HFF-Myc (cell line): ENCODE measurements around the gene RFLNA.
"Not testable (repeated sequence)": the region's sequence is repeated elsewhere in the genome, so short reads cannot be mapped to it uniquely, and the experiment has no call there.

Source experiments
- DNase-seq: peaks from one replicate; pipeline ENCODE4 v3.0.0-alpha.2; 2011; ENCODE audit warnings: low read depth; ENCODE audit errors: extremely low read depth
- H3K4me3 ChIP-seq: replicated peaks from 2 replicates; pipeline ENCODE4 v1.5.1; 2011; ENCODE audit warnings: low read depth, mild to moderate bottlenecking, control low read depth, low read length
- CTCF ChIP-seq: IDR thresholded peaks from 2 replicates; pipeline ENCODE4 v1.5.1; 2012; ENCODE audit warnings: mild to moderate bottlenecking, low read depth, low read length, control low read depth; ENCODE audit errors: missing control alignments

The RFLNA gene

GRCh38 chr12:124297856-124298255, 3.0 kb downstream of the RFLNA start:
- no peak for DNase-seq
- TF ChIP-seq CTCF, result no peak
- H3K4me3 ChIP-seq, result no peak overlapping the region

- no peak for DNase-seq
- TF ChIP-seq CTCF, result no peak
- H3K4me3 ChIP-seq, result no peak overlapping the region
Observed at GRCh38 chr12:124298685-124299410, 4.0 kb downstream of the RFLNA start.

GRCh38 chr12:124299628-124300388, 4.9 kb downstream of the RFLNA start:
- DNase-seq, result no peak
- no peak for TF ChIP-seq CTCF
- H3K4me3 ChIP-seq, result no peak overlapping the region

- H3K4me3 ChIP-seq, DNase-seq: not testable (repeated sequence)
Observed at GRCh38 chr12:124300657-124301056, 5.8 kb downstream of the RFLNA start.

GRCh38 chr12:124301084-124301654, 6.3 kb downstream of the RFLNA start:
- no peak for TF ChIP-seq CTCF
- DNase-seq, result no peak
- H3K4me3 ChIP-seq, result no peak overlapping the region

- H3K4me3 ChIP-seq, result no peak overlapping the region
- DNase-seq, result no peak
- TF ChIP-seq CTCF, result no peak
Observed at GRCh38 chr12:124302241-124302806, 7.4 kb downstream of the RFLNA start.
